K562 (cell line): Measurements from ENCODE around the gene STXBP4. TPM values are rescaled to one million over a fixed set of nuclear protein-coding genes. Genes with fewer than 3 reads are reported as not detected.

Experiments
- ATAC-seq: fragments of 200-7000 bp; cut with Tn5 transposase; 3 replicates; pipeline ENCODE4 v1.9.1; 2020; ENCODE audit warnings: moderate library complexity
- BruUV-seq: library from RNA; stranded (reverse); fragments of 400-500 nt; replicated peaks from 2 replicates; lab custom pipeline; 2021; lab: Mats Ljungman, UMichigan
- CTCF ChIA-PET: fragments of 300-600 bp; formaldehyde crosslinking; extraction: SDS; loops from one replicate; lab custom pipeline; 2021; ENCODE audit warnings: low intra/inter-chr PET ratio; lab: Yijun Ruan, JAX
- POLR2A ChIA-PET: fragments of 300-600, 350-650 bp; sonication (Branson Sonifier 250); formaldehyde crosslinking; extraction: SDS; loops from one replicate; lab custom pipeline; 2021; ENCODE audit warnings: antibody characterized with exemption, inconsistent platforms; lab: Yijun Ruan, JAX
- DNase-seq, 4 experiments: peaks; one replicate each; pipeline versions ENCODE4 v3.0.0 to v3.0.0-alpha.2; 2011 to 2018; ENCODE audit warnings: low spot score in 3 of 4, mixed read lengths in 3 of 4; ENCODE audit errors: extremely low read depth in 1 of 4
- FAIRE-seq: peaks from 2 replicates; lab custom pipeline; 2011; peaks lifted over from hg19 to GRCh38; lab: Jason Lieb, UNC
- H2AFZ ChIP-seq: 2 replicates; pipeline ENCODE4 v1.6.0; 2011; ENCODE audit warnings: low read depth, low read length, control low read depth, inconsistent platforms
- H3K27ac ChIP-seq: fragments of 200-600 bp; 3 replicates; pipeline ENCODE4 v1.8.0; 2011; ENCODE audit warnings: low read depth, mild to moderate bottlenecking, control low read depth, inconsistent platforms, low read length, moderate library complexity, mixed read lengths; ENCODE audit errors: extremely low read depth
- H3K27me3 ChIP-seq, 2 experiments: fragments of 300-600 bp in 1 of 2; 2 replicates in 1 of 2; 3 replicates in 1 of 2; pipeline versions ENCODE4 v1.6.0 to v1.8.0; 2011; ENCODE audit warnings: inconsistent platforms in 2 of 2, low read length in 2 of 2, mild to moderate bottlenecking in 1 of 2, mixed read lengths in 1 of 2, moderate library complexity in 1 of 2; ENCODE audit not compliant: control insufficient read depth in 2 of 2, insufficient read depth in 2 of 2
- H3K36me3 ChIP-seq: fragments of 300-600 bp; 3 replicates; pipeline ENCODE4 v1.8.0; 2011; ENCODE audit warnings: mild to moderate bottlenecking, low read length, inconsistent platforms; ENCODE audit not compliant: control insufficient read depth, insufficient read depth
- H3K4me1 ChIP-seq, 2 experiments: fragments of 200-600 bp in 1 of 2; replicated peaks in 1 of 2; 2 replicates in 1 of 2; 3 replicates in 1 of 2; pipeline versions ENCODE4 v1.5.1 to v1.8.0; 2011; ENCODE audit warnings: inconsistent platforms in 2 of 2, low read length in 2 of 2, mild to moderate bottlenecking in 1 of 2, mixed read lengths in 1 of 2, moderate library complexity in 1 of 2; ENCODE audit not compliant: control insufficient read depth in 2 of 2, insufficient read depth in 2 of 2
- H3K4me2 ChIP-seq: 2 replicates; pipeline ENCODE4 v1.6.1; 2011; ENCODE audit warnings: low read length, control low read depth, inconsistent platforms, mixed read lengths; ENCODE audit not compliant: insufficient read depth
- H3K4me3 ChIP-seq: fragments of 200-600 bp; sonication (generic), shearing (Covaris generic); 2 replicates; pipeline ENCODE4 v1.5.1; 2016; ENCODE audit warnings: control low read depth, inconsistent platforms
- H3K79me2 ChIP-seq: fragments of 200-600 bp; 3 replicates; pipeline ENCODE4 v1.8.0; 2011; ENCODE audit warnings: low read length, inconsistent platforms; ENCODE audit not compliant: control insufficient read depth, insufficient read depth
- H3K9ac ChIP-seq, 2 experiments: 2 replicates each; pipeline versions ENCODE4 v1.6.0 to v1.6.1; 2011; ENCODE audit warnings: low read depth in 2 of 2, low read length in 2 of 2, control low read depth in 1 of 2, inconsistent platforms in 1 of 2, mild to moderate bottlenecking in 1 of 2, mixed read lengths in 1 of 2; ENCODE audit not compliant: insufficient read depth in 1 of 2
- H3K9me1 ChIP-seq: one replicate; pipeline ENCODE4 v1.6.0; 2011; ENCODE audit warnings: inconsistent platforms, mild to moderate bottlenecking, low read length, moderate library complexity; ENCODE audit not compliant: control insufficient read depth, insufficient read depth
- H3K9me3 ChIP-seq: replicated peaks from 2 replicates; pipeline ENCODE4 v1.5.1; 2011; ENCODE audit warnings: low read depth, low read length, inconsistent platforms; ENCODE audit not compliant: control insufficient read depth, insufficient read depth
- H4K20me1 ChIP-seq: replicated peaks from 2 replicates; pipeline ENCODE4 v1.6.1; 2011; ENCODE audit warnings: low read length, inconsistent platforms, mixed read lengths; ENCODE audit not compliant: control insufficient read depth, insufficient read depth
- C11orf30 ChIP-seq: fragments of 450-650 bp; IDR thresholded peaks from 2 replicates; pipeline ENCODE4 v1.6.1; 2016; ENCODE audit warnings: low read depth, mild to moderate bottlenecking
- DDX20 ChIP-seq: fragments of 450-650 bp; IDR thresholded peaks from 2 replicates; pipeline ENCODE4 v1.6.1; 2016; ENCODE audit warnings: missing genetic modification characterization, low read depth, mild to moderate bottlenecking, missing compliant biosample characterization, moderate library complexity
- EZH2 ChIP-seq: IDR thresholded peaks from 2 replicates; pipeline ENCODE4 v1.6.1; 2012; ENCODE audit warnings: low read depth, mild to moderate bottlenecking, inconsistent platforms, low read length, borderline replicate concordance
- FOXO4 ChIP-seq: fragments of 450-650 bp; formaldehyde crosslinking; IDR thresholded peaks from 2 replicates; pipeline ENCODE4 v1.4.0; 2020; ENCODE audit warnings: mild to moderate bottlenecking, moderate library complexity
- FOXP1 ChIP-seq: sonication (generic); formaldehyde crosslinking; IDR thresholded peaks from 2 replicates; pipeline ENCODE4 v1.8.0; 2022; ENCODE audit warnings: mild to moderate bottlenecking, missing genetic modification reagents
- GMEB1 ChIP-seq: fragments of 250-450 bp; sonication (Bioruptor Pico); IDR thresholded peaks from 2 replicates; pipeline ENCODE4 v1.4.0; 2020; ENCODE audit warnings: mild to moderate bottlenecking
- HMG20A ChIP-seq: fragments of 450-650 bp; formaldehyde crosslinking; conservative IDR thresholded peaks from 2 replicates; pipeline ENCODE4 v1.4.0; 2020; ENCODE audit warnings: mild to moderate bottlenecking, mixed read lengths
- LARP7 ChIP-seq: fragments of 450-650 bp; IDR thresholded peaks from 2 replicates; pipeline ENCODE4 v1.6.1; 2016
- MTF1 ChIP-seq: fragments of 250-450 bp; sonication (Bioruptor Pico); IDR thresholded peaks from 2 replicates; pipeline ENCODE4 v1.9.0; 2021; ENCODE audit warnings: moderate library complexity, mild to moderate bottlenecking, inconsistent platforms, borderline replicate concordance
- MXI1 ChIP-seq: IDR thresholded peaks from 2 replicates; pipeline ENCODE4 v1.6.1; 2011; ENCODE audit warnings: low read depth, mild to moderate bottlenecking, improper control_type of control experiment, low read length
- NR2C1 ChIP-seq, 2 experiments: fragments of 450-650 bp; IDR thresholded peaks; 2 replicates each; pipeline ENCODE4 v1.6.1; 2017; ENCODE audit warnings: mild to moderate bottlenecking in 2 of 2, antibody characterized with exemption in 1 of 2, inconsistent platforms in 1 of 2, missing compliant biosample characterization in 1 of 2, missing genetic modification characterization in 1 of 2
- POLR3A ChIP-seq: IDR thresholded peaks from 2 replicates; pipeline ENCODE4 v1.6.1; 2011; ENCODE audit warnings: borderline replicate concordance, mild to moderate bottlenecking, moderate library complexity; ENCODE audit not compliant: insufficient read length, insufficient read depth; ENCODE audit errors: extremely low read depth
- RHOXF2B ChIP-seq: fragments of 250-450 bp; sonication (Bioruptor Pico); conservative IDR thresholded peaks from 2 replicates; pipeline ENCODE4 v1.5.1; 2021
- TEAD4 ChIP-seq, 2 experiments: sonication (generic) in 1 of 2; formaldehyde crosslinking in 1 of 2; IDR thresholded peaks; 2 replicates each; pipeline versions ENCODE4 v1.6.1 to v1.8.0; 2012 to 2022; ENCODE audit warnings: borderline replicate concordance in 1 of 2, inconsistent platforms in 1 of 2, low read length in 1 of 2, mild to moderate bottlenecking in 1 of 2, missing genetic modification reagents in 1 of 2
- ZC3H11A ChIP-seq: IDR thresholded peaks from 2 replicates; pipeline ENCODE4 v1.6.1; 2012; ENCODE audit warnings: low read depth, low read length, improper control_type of control experiment
- ZNF395 ChIP-seq: fragments of 200-800 bp; sonication (Bioruptor generic); IDR thresholded peaks from 2 replicates; pipeline ENCODE4 v1.6.1; 2017; ENCODE audit warnings: missing genetic modification characterization, missing compliant biosample characterization
- ZNF436 ChIP-seq: fragments of 250-450, 450-650 bp; sonication (Bioruptor Pico); formaldehyde crosslinking; IDR thresholded peaks from 2 replicates; pipeline ENCODE4 v1.7.0; 2020; ENCODE audit warnings: mild to moderate bottlenecking
- ZNF512 ChIP-seq: IDR thresholded peaks from 2 replicates; pipeline ENCODE4 v1.6.1; 2016; ENCODE audit warnings: missing genetic modification characterization, missing compliant biosample characterization
- WGBS: fragments of 100-300 bp; shearing (Covaris generic); methylation state at CpG from one replicate; pipeline ENCODE4 v1.1.6; 2016; ENCODE audit warnings: low coverage, mixed read lengths; ENCODE audit not compliant: insufficient coverage; ENCODE audit errors: missing lambda C conversion rate; 5-methylcytosine and 5-hydroxymethylcytosine counted together
- in situ Hi-C: fragments of 300-500 bp; cut with MboI; formaldehyde crosslinking; loops from 4 replicates; pipeline ENCODE4 v1.15.0; 2018; ENCODE audit warnings: inconsistent platforms, mixed read lengths
- intact Hi-C: fragments of 100-400 bp; cut with micrococcal nuclease; formaldehyde crosslinking; loops from 2 replicates; pipeline ENCODE4 v1.14.2; 2022
- polyA plus RNA-seq, 8 experiments: library from polyadenylated mRNA; depleted of rRNA in 4 of 8; stranded (reverse) in 5 of 8; unstranded in 3 of 8; fragments of >200 nt; fragmentation: Nextera tagmentation in 2 of 8; fragmentation: Illumina TruSeq in 1 of 8; extraction: Ambion mirVana in 2 of 8; extraction: Trizol in 1 of 8; gene quantifications; 2 replicates each; pipeline versions ENCODE4 v1.2.1 to v1.2.3, GENCODE V29; 2011 to 2014; ENCODE audit warnings: inconsistent platforms in 1 of 8, missing spikeins in 1 of 8
- total RNA-seq, 7 experiments: library from RNA; depleted of rRNA in 6 of 7; stranded (reverse); fragments of >200 nt in 6 of 7; fragmentation: Illumina TruSeq in 2 of 7; extraction: Trizol in 2 of 7; gene quantifications; 2 replicates each; pipeline versions ENCODE4 v1.2.1 to v1.2.3, GENCODE V29; 2011 to 2021; ENCODE audit warnings: low replicate concordance in 1 of 7

The STXBP4 gene
- total and polyA plus RNA-seq, 9 of the 15 experiments (the other 6 are each of a cell fraction or from before 2014, with no cell fraction given): 11.6 to 23.2 (median 18.5) TPM

DNA sequence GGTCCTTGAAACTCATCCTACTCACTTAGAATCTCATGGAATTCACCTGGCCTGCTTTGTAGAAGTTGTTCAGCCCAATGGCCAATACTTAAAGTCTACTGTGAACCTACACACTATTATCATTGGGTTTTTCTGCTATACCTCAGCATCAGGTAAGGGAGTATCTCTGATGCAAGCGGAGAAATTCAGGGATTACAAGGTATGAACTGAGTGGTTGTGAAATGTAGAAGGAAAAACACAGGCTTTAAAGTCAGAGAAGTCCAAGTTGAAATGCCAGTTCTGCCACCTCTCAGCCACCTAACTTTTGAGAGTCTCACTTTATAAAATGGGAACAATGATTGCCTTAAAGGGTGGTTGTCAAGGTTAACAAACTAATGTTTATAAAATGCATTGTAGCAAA, 31.1 kb upstream of the STXBP4 start:
- H3K27ac ChIP-seq: no peak overlapping the region
- FAIRE-seq (no peak), DNase-seq (no peak), ATAC-seq (no peak)
- H4K20me1 ChIP-seq: no peaks in the 10 kb centered on the region
- no peak overlapping the region for H3K4me2 ChIP-seq
- H3K4me3 ChIP-seq: no peak overlapping the region
- no peaks in the 10 kb centered on the region for H3K9me1 ChIP-seq
- intact Hi-C loops (no loop called here), in situ Hi-C loops (no loop called here)
- POLR2A ChIA-PET: no interaction called here
- no peaks in the 10 kb centered on the region for H3K4me1 ChIP-seq
- H3K9me3 ChIP-seq: no peaks in the 10 kb centered on the region
- 100% methylated on average over 1 of the region's 1 CpG for whole genome bisulfite sequencing
- no peaks in the 10 kb centered on the region for H3K79me2 ChIP-seq
- peaks cover 41% of the 10 kb centered on the region; the same call in 2 of the 3 replicates for H3K36me3 ChIP-seq
- BruUV-seq: no TSS peak
- CTCF ChIA-PET: no interaction called here
- H3K9ac ChIP-seq: no peak overlapping the region
- H2AFZ ChIP-seq: no peak overlapping the region
- H3K27me3 ChIP-seq: no peaks in the 10 kb centered on the region
- TF ChIP-seq C11orf30 (no peak), DDX20 (tag) (no peak), MXI1 (no peak), MTF1 (no peak), POLR3A (no peak), EZH2 (no peak), HMG20A (CRISPR knock-in tag) (no peak), NR2C1 (IDR thresholded peaks at IDR 0.05) (no peak), NR2C1 (tag; IDR thresholded peaks at IDR 0.05) (no peak), ZC3H11A (no peak), ZNF512 (tag) (no peak), ZNF395 (CRISPR knock-in tag) (no peak), RHOXF2B (no peak), GMEB1 (CRISPR knock-in tag) (no peak), TEAD4 (IDR thresholded peaks at IDR 0.05; ENCODE audit: low read length) (no peak), TEAD4 (CRISPR knock-in tag; IDR thresholded peaks at IDR 0.05; ENCODE audit: borderline replicate concordance) (no peak), ZNF436 (no peak), FOXO4 (CRISPR knock-in tag) (no peak), LARP7 (no peak), FOXP1 (CRISPR knock-in tag) (no peak)
